ENCODE results near the gene QPCT.
A peak's percentile ranks its signal among the peaks of the same experiment; 100 is the strongest.
"Not testable (repeated sequence)": the region's sequence is repeated elsewhere in the genome, so short reads cannot be mapped to it uniquely, and the experiment has no call there.

The QPCT gene

GRCh38 chr2:37344453-37345361 lies at the start of gene QPCT:
Gene QPCT, plus strand, starts transcription at chr2:37344630. Its CDS starts 102 bp downstream, at chr2:37344732.
- no peak for DNase-seq

GRCh38 chr2:37294858-37295257 lies 49.6 kb upstream of the QPCT start:
- not testable (repeated sequence) for DNase-seq

GRCh38 chr2:37295469-37296073 lies 48.9 kb upstream of the QPCT start:
- no peak for DNase-seq

- no peak for DNase-seq
These were observed 46.8 kb upstream of the QPCT start for GRCh38 chr2:37297632-37298031.

GRCh38 chr2:37300146-37300545 lies 44.3 kb upstream of the QPCT start:
- no peak for DNase-seq

GRCh38 chr2:37300578-37300977 lies 43.9 kb upstream of the QPCT start:
- DNase-seq: no peak

GRCh38 chr2:37301408-37301807 lies 43.0 kb upstream of the QPCT start:
- DNase-seq: no peak

GRCh38 chr2:37302701-37303252 lies 41.7 kb upstream of the QPCT start:
- no peak for DNase-seq

- no peak for DNase-seq
These were observed 38.4 kb upstream of the QPCT start for GRCh38 chr2:37306024-37306423.

- DNase-seq: no peak
These were observed 36.9 kb upstream of the QPCT start for GRCh38 chr2:37307500-37307899.

- DNase-seq: no peak
These were observed 29.1 kb upstream of the QPCT start for GRCh38 chr2:37315364-37315763.

GRCh38 chr2:37316181-37316580 lies 28.2 kb upstream of the QPCT start:
- DNase-seq: no peak

GRCh38 chr2:37317746-37318145 lies 26.7 kb upstream of the QPCT start:
- DNase-seq: no peak

GRCh38 chr2:37318401-37318800 lies 26.0 kb upstream of the QPCT start:
- no peak for DNase-seq

- no peak for DNase-seq
These were observed 24.4 kb upstream of the QPCT start for GRCh38 chr2:37319754-37320609.

GRCh38 chr2:37321029-37321682 lies 23.3 kb upstream of the QPCT start:
- DNase-seq: no peak

- no peak for DNase-seq
These were observed 22.1 kb upstream of the QPCT start for GRCh38 chr2:37322368-37322767.

- no peak for DNase-seq
These were observed 21.2 kb upstream of the QPCT start for GRCh38 chr2:37323176-37323780.

GRCh38 chr2:37323781-37324535 lies 20.5 kb upstream of the QPCT start:
- DNase-seq: no peak

GRCh38 chr2:37324536-37324785 lies 20.0 kb upstream of the QPCT start:
- DNase-seq: no peak

- DNase-seq: peak; percentile 22
These were observed 19.4 kb upstream of the QPCT start, which contains the start of gene PRKD3 for GRCh38 chr2:37324786-37325624. Gene PRKD3, minus strand, starts transcription at chr2:37324833. Its CDS starts 8,309 bp downstream, at chr2:37316524.
